B cell (primary cell): ENCODE data around the gene ANKLE1.

Experiments
- CTCF ChIP-seq: fragments of 200-600 bp; IDR thresholded peaks from one replicate; pipeline ENCODE4 v1.8.0; 2022; ENCODE audit warnings: antibody characterized with exemption, mild to moderate bottlenecking
- EZH2 ChIP-seq: IDR thresholded peaks from 2 replicates; pipeline ENCODE4 v1.6.1; 2012; ENCODE audit warnings: borderline replicate concordance, low read depth, mild to moderate bottlenecking, moderate library complexity, low read length; ENCODE audit not compliant: insufficient read depth, poor library complexity, severe bottlenecking

DNA sequence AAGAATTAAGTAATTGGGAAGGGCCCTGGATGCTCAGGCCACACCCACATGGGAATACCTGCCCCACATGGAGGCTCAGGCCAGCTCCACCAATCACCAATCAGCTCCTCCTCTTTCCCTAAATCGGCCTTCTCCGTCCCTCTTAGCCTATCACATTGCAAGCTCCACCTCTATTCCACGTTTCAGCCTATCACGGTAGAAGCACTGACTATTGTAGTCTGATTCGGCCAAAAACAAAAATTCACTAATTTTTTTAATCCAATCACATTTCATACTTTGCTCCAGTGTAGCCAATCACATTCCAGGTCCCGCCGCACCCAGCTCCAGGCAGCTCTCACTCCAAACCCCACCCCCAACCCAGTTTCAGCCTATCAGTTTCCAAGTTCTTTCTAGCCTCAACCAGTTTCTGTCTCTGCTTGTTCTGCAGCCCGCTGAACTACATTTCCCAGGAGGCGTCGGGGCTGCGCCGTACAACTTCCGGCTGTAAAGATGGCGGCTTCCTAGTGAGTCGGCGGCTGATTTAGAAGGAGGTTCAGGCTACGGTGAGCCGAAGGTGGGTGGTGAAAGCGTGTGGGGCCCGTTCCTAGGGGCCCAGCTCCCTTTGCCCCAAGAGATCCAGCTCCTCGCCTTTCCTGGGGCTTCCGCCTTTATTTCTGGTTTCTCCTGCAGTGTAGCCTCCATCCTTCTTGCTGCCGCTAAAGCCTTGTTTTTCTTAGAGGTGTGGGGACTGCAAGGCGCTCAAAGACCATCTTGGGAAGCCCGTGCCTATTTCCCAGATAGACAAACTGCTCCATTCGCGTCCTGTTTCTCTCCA is 14.5 kb upstream of the ANKLE1 start, which contains the start of gene BABAM1:
- TF ChIP-seq CTCF (no peak), EZH2 (peak; percentile 100)
